Muscle of arm (tissue), 12 donors: Measurements from ENCODE around the gene CKS2. TPM values are rescaled to one million over a fixed set of nuclear protein-coding genes. Genes with fewer than 3 reads are reported as not detected.

ENCODE experiments used
- DNase-seq: peaks from one replicate; pipeline ENCODE4 v3.0.0-alpha.2; 2013
- polyA plus RNA-seq, 12 donors: library from polyadenylated mRNA; unstranded; fragments of 120-200 nt; gene quantifications; one replicate each; pipeline ENCODE4 v1.2.1, GENCODE V29; 2013; ENCODE audit not compliant: insufficient read length in 12 of 12

Gene CKS2
- polyA plus RNA-seq, 12 donors, result 22.8 to 63.7 (median 33.8) TPM; not detected in 1

GRCh38 chr9:89363921-89364665 is 53.1 kb downstream of the CKS2 start:
- DNase-seq, result no peak

GRCh38 chr9:89364666-89365531 is 53.9 kb downstream of the CKS2 start:
- DNase-seq, result no peak

GRCh38 chr9:89365532-89365912 is 54.5 kb downstream of the CKS2 start:
- no peak for DNase-seq

Other genes starting within 250 kb of the CKS2 start
- 1 to 10 TPM in 2 of 12 donors, under 1 TPM in 9, not detected in 1; 0.52 to 1.4 (median 0.81) TPM for gene SHC3, start 132.4 kb upstream of the CKS2 start, polyA plus RNA-seq
- gene SECISBP2, start 7.3 kb downstream of the CKS2 start, polyA plus RNA-seq, result 10 to 100 TPM in 11 of 12 donors, not detected in 1; 32.3 to 68.2 (median 45.0) TPM
- 10 to 100 TPM in 11 of 12 donors, not detected in 1; 12.7 to 36.6 (median 23.6) TPM for gene SEMA4D, start 186.9 kb downstream of the CKS2 start, polyA plus RNA-seq